NCI-H1930 (cell line): ENCODE results near the gene ZNF606.
A peak's percentile ranks its signal among the peaks of the same experiment; 100 is the strongest.

Experiments
- DNase-seq, 2 experiments: peaks; one replicate each; lab custom pipeline; 2025; lab: John Stamatoyannopoulos, UW

Gene ZNF606

GRCh38 chr19:58002384-58003173, at the start of gene ZNF606:
Gene ZNF606 (minus strand): TSS chr19:58002820. CDS start chr19:58001319, 1,501 bp downstream.
- peak; percentile 80 to 89 for DNase-seq

- DNase-seq = no peak
Measured at GRCh38 chr19:58052256-58052655, 49.6 kb upstream of the ZNF606 start.

GRCh38 chr19:58047672-58048071, 45.1 kb upstream of the ZNF606 start:
- DNase-seq = no peak

GRCh38 chr19:58046856-58047255, 44.2 kb upstream of the ZNF606 start:
- DNase-seq = no peak

GRCh38 chr19:58045411-58046050, 42.9 kb upstream of the ZNF606 start:
- DNase-seq = no peak

- no peak for DNase-seq
Measured at GRCh38 chr19:58044886-58045285, 42.3 kb upstream of the ZNF606 start.

GRCh38 chr19:58044391-58044790, 41.8 kb upstream of the ZNF606 start:
- no peak for DNase-seq

GRCh38 chr19:58042495-58043340, 40.1 kb upstream of the ZNF606 start:
- DNase-seq = no peak

GRCh38 chr19:58040751-58041525, 38.3 kb upstream of the ZNF606 start:
- no peak for DNase-seq

GRCh38 chr19:58038688-58039204, 36.1 kb upstream of the ZNF606 start:
- no peak for DNase-seq

GRCh38 chr19:58037927-58038687, 35.5 kb upstream of the ZNF606 start:
- no peak for DNase-seq

- DNase-seq = no peak
Measured at GRCh38 chr19:58035863-58036262, 33.2 kb upstream of the ZNF606 start.

GRCh38 chr19:58034477-58034793, 31.8 kb upstream of the ZNF606 start:
- no peak for DNase-seq

- DNase-seq = peak; percentile 91 to 97
Measured at GRCh38 chr19:58033741-58034476, 31.3 kb upstream of the ZNF606 start, which contains the start of gene ZSCAN1. Gene ZSCAN1 (plus strand): TSS chr19:58034025. CDS start chr19:58037837, 3,812 bp downstream.

GRCh38 chr19:58024661-58025060, 22.0 kb upstream of the ZNF606 start:
- no peak for DNase-seq

GRCh38 chr19:58022283-58022660, 19.7 kb upstream of the ZNF606 start:
- DNase-seq = no peak

GRCh38 chr19:58021541-58022282, 19.1 kb upstream of the ZNF606 start:
- peak; percentile 31 to 69 for DNase-seq

GRCh38 chr19:58020129-58020528, 17.5 kb upstream of the ZNF606 start:
- no peak for DNase-seq

GRCh38 chr19:58014141-58014540, 11.5 kb upstream of the ZNF606 start:
- DNase-seq = no peak
